Keratinocyte (primary cell): ENCODE data around the gene PPARD.

Experiments
- CTCF ChIP-seq, 3 experiments: IDR thresholded peaks in 1 of 3; conservative IDR thresholded peaks in 1 of 3; optimal IDR thresholded peaks in 1 of 3; 2 replicates in 2 of 3; 3 replicates in 1 of 3; pipeline versions ENCODE3 to v1.5.1; 2011; ENCODE audit warnings: low read length in 3 of 3, mild to moderate bottlenecking in 3 of 3, moderate library complexity in 2 of 3, control low read depth in 1 of 3, inconsistent platforms in 1 of 3; ENCODE audit not compliant: insufficient read depth in 2 of 3; ENCODE audit errors: extremely low read depth in 1 of 3
- EZH2 ChIP-seq: IDR thresholded peaks from one replicate; pipeline ENCODE4 v1.6.1; 2012; ENCODE audit warnings: inconsistent platforms, mild to moderate bottlenecking, low read length, moderate library complexity

- no peak for TF ChIP-seq CTCF (optimal IDR thresholded peaks at IDR 0.05 in 1 of 3, IDR thresholded peaks at IDR 0.05 in 1 of 3, conservative IDR thresholded peaks at IDR 0.05 in 1 of 3; ENCODE audit: extremely low read depth in 1 of 3, insufficient read depth in 2 of 3, low read length in 3 of 3)
- no peak for TF ChIP-seq EZH2
Observed at GRCh38 chr6:35304299-35304698, 38.1 kb upstream of the PPARD start.
